ENCODE data around the gene PSPC1.
"Not testable (repeated sequence)": the region's sequence is repeated elsewhere in the genome, so short reads cannot be mapped to it uniquely, and the experiment has no call there.

Gene PSPC1

DNA sequence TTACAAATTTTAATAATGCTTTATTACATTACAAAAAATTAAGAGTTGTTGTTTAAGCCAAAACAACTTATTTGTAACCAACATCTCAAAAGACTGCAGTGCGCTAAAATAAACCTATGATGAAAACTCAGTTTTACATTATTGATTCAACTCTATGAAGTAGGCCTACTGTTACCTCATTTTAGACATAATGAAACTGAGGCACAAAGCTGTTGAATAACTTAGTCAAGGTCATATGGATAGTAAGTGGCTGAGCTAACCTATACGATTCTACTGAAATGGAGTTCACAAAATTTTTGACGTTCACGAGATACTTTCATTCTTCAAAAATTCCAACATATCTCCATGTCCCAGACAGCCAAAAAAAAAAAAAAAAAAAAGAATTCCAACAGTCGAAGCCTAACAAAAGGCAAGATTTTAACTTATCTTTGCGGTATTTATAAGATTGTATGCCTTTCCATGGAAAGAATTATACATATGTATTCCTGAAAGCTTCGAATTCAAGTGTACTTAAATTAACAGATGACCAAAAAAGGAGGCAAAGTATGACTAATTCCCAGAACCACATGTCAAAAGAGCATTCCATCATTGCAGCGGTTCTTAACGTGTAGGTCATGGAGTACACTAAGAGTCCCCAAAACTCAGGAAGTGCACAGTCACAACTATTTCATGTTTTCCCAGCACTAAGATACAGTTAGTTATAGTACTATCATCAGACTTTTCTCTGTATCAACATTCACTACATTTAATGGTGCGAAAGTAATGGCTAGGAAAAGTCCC lies 69.4 kb downstream of the PSPC1 start:
- FAIRE-seq (peak; percentile 93), DNase-seq (ENCODE audit: insufficient read length, low spot score) (peak; percentile 11)
- TF ChIP-seq POLR2A (IDR thresholded peaks at IDR 0.05; ENCODE audit: low read depth, low read length), result no peak

- DNase-seq (ENCODE audit: insufficient read length, low spot score); FAIRE-seq: not testable (repeated sequence)
Observed at GRCh38 chr13:19709782-19710181, 73.0 kb downstream of the PSPC1 start.

GRCh38 chr13:19709039-19709438 lies 73.7 kb downstream of the PSPC1 start:
- not testable (repeated sequence) for FAIRE-seq; DNase-seq (ENCODE audit: insufficient read length, low spot score)

GRCh38 chr13:19704256-19704655 lies 78.5 kb downstream of the PSPC1 start:
- not testable (repeated sequence) for DNase-seq (ENCODE audit: insufficient read length, low spot score)
- peak; percentile 6 for FAIRE-seq

DNA sequence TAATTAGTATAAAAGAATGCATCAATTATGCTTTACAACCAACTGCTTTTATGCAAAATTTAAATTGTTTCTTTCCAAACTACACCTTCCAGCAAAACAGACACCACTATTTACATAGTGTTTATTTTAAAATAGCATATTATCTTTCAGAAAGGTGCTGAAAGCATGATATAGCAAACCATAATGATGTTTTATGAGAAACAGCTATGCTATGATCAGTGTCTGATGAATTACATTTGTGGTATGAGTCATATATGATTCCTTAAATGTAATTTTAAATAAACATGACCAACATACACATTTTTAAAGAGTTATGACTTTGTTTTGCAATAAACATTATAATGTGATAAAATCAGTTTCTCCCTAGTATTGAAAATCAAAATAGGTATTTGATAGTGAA lies 81.1 kb downstream of the PSPC1 start:
- FAIRE-seq, result peak; percentile 11
- not testable (repeated sequence) for DNase-seq (ENCODE audit: insufficient read length, low spot score)

GRCh38 chr13:19700963-19701362 lies 81.8 kb downstream of the PSPC1 start:
- not testable (repeated sequence) for DNase-seq (ENCODE audit: insufficient read length, low spot score)
- peak; percentile 36 for FAIRE-seq

DNA sequence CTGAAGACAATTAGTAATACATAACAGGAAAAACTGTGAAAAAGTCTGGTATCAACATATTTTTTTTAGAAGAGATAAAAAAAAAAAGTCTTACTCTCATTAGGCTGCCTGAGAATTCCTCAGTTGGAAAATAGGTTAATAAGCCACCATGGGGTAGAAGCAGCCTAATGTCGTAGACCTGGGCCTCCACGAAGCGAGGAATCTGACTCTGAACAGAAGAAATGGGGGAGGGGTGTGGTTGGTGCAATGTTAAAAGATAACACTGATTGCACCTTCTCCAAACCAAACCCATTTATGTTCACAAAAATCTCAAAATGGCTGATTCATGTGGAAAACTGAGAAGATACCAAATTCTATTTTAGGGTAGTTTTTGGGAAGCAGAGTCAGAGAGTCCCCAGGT lies 86.9 kb downstream of the PSPC1 start:
- no peak for TF ChIP-seq POLR2A (IDR thresholded peaks at IDR 0.05; ENCODE audit: low read depth, low read length)
- DNase-seq (ENCODE audit: insufficient read length, low spot score) (no peak), FAIRE-seq (no peak)

GRCh38 chr13:19695428-19695827 lies 87.3 kb downstream of the PSPC1 start:
- TF ChIP-seq POLR2A (IDR thresholded peaks at IDR 0.05; ENCODE audit: low read depth, low read length), result no peak
- no peak for DNase-seq (ENCODE audit: insufficient read length, low spot score)
- FAIRE-seq, result no peak

GRCh38 chr13:19691447-19691846 lies 91.3 kb downstream of the PSPC1 start:
- DNase-seq (ENCODE audit: insufficient read length, low spot score), result not testable (repeated sequence)

DNA sequence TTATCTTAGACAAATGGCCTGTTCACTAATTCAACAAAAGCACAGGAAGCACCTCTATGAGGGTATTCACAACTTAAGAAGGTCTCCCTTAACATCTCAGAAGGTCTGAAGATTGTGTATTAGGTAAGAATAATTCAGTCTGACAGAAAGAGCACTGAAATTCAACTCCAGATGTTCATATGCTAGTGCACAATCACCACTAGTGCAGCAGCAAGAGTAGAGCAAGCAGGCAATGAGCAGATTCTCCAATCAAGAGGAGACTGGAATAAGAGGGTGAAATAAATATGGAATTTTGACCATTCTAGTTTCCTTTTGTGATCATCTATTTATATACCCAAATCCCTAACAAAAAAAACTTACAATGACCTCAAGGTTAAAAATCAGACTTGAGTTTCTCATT lies 97.3 kb downstream of the PSPC1 start:
- no peak for DNase-seq (ENCODE audit: insufficient read length, low spot score)
- no peak for FAIRE-seq
- no peak for TF ChIP-seq POLR2A (IDR thresholded peaks at IDR 0.05; ENCODE audit: low read depth, low read length)

More at GRCh38 chr13:19691447-19691846, 91.3 kb downstream of the PSPC1 start:
- FAIRE-seq, result not testable (repeated sequence)

GRCh38 chr13:19685034-19685433 lies 97.7 kb downstream of the PSPC1 start:
- FAIRE-seq (no peak), DNase-seq (ENCODE audit: insufficient read length, low spot score) (no peak)
- TF ChIP-seq POLR2A (IDR thresholded peaks at IDR 0.05; ENCODE audit: low read depth, low read length), result no peak

GRCh38 chr13:19681517-19681916 lies 101.2 kb downstream of the PSPC1 start:
- no peak for FAIRE-seq
- no peak for DNase-seq (ENCODE audit: insufficient read length, low spot score)
- TF ChIP-seq POLR2A (IDR thresholded peaks at IDR 0.05; ENCODE audit: low read depth, low read length), result no peak

- FAIRE-seq (no peak), DNase-seq (ENCODE audit: insufficient read length, low spot score) (no peak)
- TF ChIP-seq POLR2A (IDR thresholded peaks at IDR 0.05; ENCODE audit: low read depth, low read length), result no peak
Observed at GRCh38 chr13:19680751-19681150, 102.0 kb downstream of the PSPC1 start.

- DNase-seq (ENCODE audit: insufficient read length, low spot score) (no peak), FAIRE-seq (no peak)
- TF ChIP-seq POLR2A (IDR thresholded peaks at IDR 0.05; ENCODE audit: low read depth, low read length), result no peak
Observed at GRCh38 chr13:19676168-19676567, 106.6 kb downstream of the PSPC1 start.

DNA sequence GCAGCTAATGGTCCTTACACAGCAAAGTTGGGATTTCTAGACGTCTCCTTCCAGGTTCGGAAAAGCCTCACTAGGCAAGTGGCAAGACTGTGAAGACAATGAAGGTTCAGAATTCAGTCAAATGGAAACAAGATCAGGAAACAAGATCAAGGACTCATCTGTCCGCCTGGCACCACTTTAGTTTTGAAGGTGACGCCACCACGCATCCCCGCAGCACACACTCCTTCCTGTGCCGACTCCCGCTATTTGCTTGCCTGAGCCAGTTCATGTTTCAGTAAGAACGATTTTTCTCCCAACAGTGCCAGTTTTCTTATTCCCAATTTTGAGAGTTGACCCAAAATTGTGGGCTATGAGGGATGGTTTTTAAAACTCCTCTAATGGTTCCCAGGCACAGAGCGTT lies 107.8 kb downstream of the PSPC1 start:
- no peak for TF ChIP-seq POLR2A (IDR thresholded peaks at IDR 0.05; ENCODE audit: low read depth, low read length)
- no peak for FAIRE-seq

More for the DNA sequence above, 107.8 kb downstream of the PSPC1 start:
- no peak for DNase-seq (ENCODE audit: insufficient read length, low spot score)
